A549 treated with RU486 at 1 μM for 4 hours (cell line): ENCODE data around the gene CDK19. TPM values are rescaled to one million over a fixed set of nuclear protein-coding genes. Genes with fewer than 3 reads are reported as not detected.

Source experiments
- total RNA-seq: library from RNA; stranded (reverse); fragments of 200-300 nt; extraction: Qiagen RNA extraction; gene quantifications from 5 replicates; pipeline ENCODE4 v1.2.3, GENCODE V29; 2022; ENCODE audit warnings: low read depth

CDK19 gene
- total RNA-seq: 2.0 to 5.1 TPM (median 4.6 TPM) in 5 replicates

GRCh38 chr6:110815411-110816409 is at the start of gene CDK19:
CDK19 (minus strand) TSS chr6:110815469; CDS start chr6:110815136, 333 bp downstream.

Other genes with a start within 250 kb of the CDK19 start
- 100 to 156 TPM (median 144 TPM) in 5 replicates for gene AMD1, start 59.3 kb upstream of the CDK19 start, total RNA-seq
- 79.1 to 94.1 TPM (median 86.7 TPM) in 5 replicates for gene GTF3C6, start 143.2 kb upstream of the CDK19 start, total RNA-seq
- gene RPF2, start 166.6 kb upstream of the CDK19 start, total RNA-seq: 20.9 to 37.3 TPM (median 27.8 TPM) in 5 replicates